Inferior parietal cortex (tissue), 1 donor: ENCODE measurements around the gene DMXL1.
"Not testable (repeated sequence)": the region's sequence is repeated elsewhere in the genome, so short reads cannot be mapped to it uniquely, and the experiment has no call there.

Source experiments
- DNase-seq: peaks from one replicate; pipeline ENCODE4 v3.0.0-alpha.2; 2016; ENCODE audit errors: extremely low spot score

The DMXL1 gene

DNA sequence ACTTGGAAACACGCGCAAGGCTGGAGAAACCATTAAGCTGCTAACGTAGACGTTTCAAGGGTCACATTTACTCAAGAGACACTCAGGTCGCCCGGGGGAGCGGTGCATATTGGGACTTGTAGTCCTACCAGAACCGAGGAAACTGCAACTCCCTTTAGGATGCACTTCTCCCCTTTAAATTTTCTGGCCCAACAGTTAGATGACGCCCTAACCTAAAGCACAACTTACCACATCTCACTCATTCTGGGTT, 384 bp upstream of the DMXL1 start:
- no peak for DNase-seq

DNA sequence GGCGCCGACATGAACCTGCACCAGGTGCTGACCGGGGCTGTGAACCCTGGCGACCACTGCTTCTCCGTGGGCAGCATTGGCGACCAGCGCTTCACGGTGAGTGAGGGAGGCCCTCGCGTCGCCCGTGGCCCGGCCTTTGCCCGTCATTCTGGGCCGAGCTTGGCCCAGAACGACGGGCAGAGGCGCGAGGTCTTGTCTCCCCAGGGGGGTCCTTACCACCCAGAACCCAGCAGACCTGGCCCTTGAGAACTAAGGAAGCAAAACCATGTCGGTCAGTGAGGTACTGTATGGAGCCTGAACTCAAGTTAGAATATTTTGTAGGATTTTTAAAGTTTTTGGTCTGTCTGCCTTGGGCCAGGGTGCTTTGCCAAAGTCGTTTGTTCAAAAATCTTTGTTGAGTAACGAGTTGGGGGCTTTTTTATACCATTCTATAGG, 691 bp downstream of the DMXL1 start:
- no peak for DNase-seq

DNA sequence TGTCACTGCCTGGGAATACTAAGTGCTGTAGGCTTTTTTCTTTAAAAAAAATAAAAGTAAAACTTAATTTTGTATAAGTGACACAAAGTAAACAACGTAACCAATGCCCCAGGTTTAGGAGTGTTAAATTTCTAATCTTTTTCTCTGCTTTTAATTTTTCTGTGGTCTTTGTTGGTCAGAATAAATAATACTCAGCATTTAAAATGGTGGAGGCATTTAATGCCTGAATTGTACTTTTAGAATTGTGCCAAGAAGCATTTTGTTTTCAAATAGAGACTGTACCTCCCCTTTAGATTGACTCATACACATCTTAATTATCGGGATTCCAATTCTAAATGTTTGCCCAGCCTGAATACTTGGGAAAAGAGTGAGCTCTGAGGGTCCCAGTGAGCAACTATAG, 1.6 kb downstream of the DMXL1 start:
- DNase-seq = no peak

DNA sequence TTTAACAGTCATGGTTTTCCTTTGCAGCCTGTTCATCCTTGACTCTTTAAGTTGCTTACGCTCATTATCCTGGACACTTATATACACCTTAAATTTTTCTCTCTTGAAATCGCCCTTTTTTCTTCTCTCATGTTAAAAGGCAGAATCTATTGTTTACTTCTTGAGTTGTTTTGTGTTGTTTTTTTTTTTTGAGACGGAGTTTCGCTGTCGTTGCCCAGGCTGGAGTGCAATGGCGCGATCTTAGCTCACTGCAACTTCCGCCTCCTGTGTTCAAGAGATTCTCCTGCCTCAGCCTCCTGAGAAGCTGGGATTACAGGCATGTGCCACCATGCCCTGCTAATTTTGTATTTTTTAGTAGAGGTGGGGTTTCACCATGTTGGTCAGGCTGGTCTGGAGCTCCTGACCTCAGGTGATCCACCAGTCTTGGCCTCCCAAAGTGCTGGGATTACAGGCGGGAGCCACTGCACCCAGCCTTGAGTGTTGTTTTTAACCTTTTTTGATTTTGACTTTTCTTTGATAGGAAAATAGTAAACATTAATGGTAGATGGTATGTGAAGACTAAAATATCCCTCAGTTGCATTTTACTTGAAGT, 3.0 kb downstream of the DMXL1 start:
- not testable (repeated sequence) for DNase-seq

DNA sequence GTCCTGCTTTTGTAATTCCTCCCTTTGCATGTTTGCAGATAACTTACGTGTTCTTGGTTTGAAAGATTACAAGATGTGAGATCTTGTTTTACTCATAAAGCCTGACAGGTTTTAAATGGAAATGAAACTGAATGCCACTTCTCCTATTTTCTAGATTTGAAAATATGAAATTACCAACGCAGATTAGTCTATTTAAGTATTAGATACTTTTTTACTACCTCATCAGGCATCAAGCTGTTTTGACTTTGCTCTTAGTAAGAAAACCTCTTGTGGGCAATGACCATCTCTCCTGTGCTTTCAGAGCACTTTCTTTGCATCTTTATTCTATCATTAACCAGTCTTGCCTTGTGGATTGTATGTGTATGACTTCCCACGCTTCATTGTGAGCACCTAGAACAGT, 3.5 kb downstream of the DMXL1 start:
- DNase-seq = no peak

DNA sequence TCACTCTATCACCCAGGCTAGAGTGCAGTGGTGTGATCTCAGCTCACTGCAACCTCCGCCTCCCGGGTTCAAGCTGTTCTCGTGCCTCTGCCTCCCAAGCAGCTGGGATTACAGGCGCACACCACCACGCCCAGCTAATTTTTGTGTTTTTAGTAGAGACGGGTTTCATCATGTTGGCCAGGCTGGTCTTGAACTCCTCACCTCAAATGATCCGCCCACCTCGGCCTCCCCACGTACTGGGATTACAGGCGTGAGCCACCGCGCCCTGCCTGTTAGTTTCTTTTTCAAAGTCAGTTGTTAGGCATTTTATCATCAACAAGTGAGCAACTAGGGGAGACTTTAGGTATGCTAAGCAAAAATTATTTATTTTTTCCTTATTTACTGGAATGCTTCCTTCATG, 4.4 kb downstream of the DMXL1 start:
- DNase-seq = not testable (repeated sequence)

DNA sequence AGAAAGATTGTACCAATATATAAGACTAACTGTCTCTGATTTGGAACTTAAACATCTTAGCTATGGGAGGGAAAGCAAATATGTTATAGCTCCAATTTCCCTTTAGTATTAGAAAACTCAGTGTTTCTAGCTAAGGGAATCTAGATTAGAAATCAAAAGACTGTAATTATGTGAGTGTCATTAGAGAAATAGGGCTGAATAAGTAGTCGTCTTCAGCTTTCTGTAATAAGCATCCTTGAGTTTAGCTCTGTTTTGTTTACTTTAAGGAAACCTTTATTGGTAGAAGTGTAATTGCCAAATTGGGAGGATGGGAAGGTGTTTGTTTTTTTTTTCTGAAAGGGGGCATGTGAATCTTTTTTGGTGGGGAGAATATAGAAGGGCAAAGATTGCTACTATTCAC, 5.2 kb downstream of the DMXL1 start:
- no peak for DNase-seq

DNA sequence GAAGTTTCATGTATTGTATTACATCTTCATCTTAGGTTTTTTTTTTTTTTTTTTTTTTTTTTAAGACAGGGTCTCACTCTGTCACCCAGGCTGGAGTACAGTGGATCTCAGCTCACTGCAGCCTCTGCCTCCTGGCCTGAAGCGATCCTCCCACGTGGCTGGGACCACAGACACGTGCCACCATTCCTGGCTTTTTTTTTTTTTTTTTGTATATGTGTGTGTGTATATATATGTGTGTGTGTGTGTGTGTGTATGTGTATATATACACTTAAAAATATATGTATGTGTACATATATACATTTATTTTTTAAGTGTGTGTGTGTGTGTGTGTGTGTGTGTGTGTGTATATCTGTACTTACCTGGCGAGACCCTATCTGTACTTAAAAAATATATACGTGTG, 6.6 kb downstream of the DMXL1 start:
- DNase-seq = no peak

DNA sequence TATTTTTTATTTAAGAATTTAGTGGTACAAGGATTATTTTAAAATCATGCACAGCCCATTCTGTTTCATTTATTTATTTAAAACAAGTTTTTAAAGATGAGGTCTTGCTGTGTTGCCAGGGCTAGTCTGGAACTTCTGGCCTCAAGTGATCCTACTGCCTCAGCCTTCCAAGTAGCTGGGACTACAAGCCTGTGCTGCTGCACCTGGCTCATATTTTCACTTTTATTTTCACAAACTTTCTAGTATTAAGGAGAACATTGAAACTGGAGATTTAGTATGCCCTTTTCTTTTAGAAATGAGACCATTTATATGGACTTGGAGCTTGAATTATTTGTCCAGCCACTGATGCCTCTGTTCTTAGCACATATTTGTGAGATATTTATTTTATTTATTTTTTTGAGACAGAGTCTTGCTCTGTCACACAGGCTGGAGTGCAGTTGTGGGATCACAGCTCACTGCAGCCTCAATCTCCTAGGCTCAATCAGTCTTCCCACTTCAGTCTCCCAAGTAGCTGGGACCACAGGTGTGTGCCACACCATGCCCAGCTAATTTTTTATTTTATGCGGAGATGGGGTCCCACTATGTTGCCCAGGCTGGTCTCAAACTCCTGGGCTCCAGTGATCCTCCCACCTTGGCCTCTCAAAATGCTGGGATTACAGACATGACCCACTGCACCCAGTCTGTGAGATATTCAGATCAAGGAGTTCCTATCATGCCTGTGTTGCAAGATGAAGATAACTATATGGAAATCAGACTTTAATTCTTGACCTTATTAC, 7.4 kb downstream of the DMXL1 start:
- no peak for DNase-seq

DNA sequence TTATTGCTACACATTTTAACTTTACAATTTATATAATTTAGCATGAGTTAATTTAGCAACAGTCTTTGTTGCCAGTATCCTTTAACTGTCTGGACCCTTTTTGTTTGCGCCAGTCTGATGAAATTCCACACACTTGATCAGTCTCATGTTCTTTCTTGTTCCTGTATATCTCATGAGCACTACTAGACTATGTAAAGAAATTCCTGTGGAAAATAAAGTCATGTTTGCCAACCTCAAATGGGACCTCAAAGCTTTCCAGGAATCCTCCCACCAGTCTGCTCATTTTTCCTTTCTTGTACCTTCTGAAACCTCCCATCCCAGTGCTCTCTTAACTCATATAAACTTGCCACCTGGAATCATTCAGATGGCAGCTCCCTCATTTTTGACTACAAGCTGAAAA, 8.0 kb downstream of the DMXL1 start:
- no peak for DNase-seq

DNA sequence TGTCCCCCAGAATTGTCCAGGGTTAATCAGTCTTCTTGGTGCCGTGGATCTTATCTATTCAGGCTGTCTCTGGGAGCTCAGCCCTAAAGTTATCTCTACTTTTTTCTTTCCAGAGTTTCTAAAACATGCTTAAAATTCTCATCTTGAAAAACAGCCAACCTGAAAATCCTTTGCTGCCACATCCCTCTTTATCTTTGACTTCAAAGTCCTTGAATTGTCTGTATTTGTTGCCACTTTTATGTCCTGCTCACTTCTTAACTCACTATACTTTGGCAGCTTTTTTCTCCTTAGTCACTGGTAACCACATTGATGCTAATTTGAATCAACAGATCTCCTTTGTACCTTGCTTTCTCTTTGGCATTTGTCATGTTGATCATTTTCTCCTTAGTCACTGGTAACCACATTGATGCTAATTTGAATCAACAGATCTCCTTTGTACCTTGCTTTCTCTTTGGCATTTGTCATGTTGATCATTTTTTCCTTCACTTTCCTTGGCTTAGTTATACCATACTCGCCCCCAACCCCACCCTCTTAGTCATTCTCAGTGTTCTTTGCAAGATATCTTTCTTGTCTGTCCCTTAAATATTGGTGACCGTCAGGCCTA, 8.5 kb downstream of the DMXL1 start:
- no peak for DNase-seq

DNA sequence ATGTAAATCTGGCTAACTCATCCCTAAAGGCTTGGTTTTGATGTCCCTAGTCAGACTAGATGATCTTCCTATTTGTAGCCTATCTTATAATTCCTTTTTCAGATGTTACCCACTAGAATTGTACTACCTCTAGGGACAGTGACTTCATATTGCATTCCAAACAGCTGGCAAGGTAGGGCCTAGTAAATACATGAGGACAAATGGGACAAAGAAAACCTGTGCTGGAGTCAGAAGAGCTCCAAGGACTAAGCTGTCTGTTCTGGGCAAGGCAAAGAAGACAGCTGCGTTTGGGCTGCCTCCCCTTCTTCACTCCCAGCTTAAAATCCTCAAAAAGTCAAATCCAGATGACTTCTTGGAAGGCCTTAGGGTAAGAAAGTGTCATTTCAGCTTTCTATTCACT, 10.0 kb downstream of the DMXL1 start:
- DNase-seq = no peak

DNA sequence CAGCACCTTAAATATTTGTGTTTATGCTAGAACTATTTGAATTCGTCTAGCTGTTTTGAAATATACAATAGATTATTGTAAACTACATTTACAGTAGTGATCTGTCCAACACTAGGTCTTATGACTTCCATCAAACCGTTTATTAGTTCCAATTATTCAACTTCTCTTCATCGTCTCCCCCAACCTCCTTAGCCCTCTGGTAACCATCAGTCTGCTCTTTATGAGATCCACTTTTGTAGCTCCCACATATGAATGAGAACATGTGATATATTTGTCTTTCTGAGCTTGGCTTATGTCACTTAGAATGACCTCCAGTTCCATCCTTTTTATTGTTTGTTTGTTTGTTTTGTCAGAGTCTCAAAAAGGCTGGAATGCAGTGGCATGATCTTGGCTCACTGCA, 11.8 kb downstream of the DMXL1 start:
- DNase-seq = no peak

DNA sequence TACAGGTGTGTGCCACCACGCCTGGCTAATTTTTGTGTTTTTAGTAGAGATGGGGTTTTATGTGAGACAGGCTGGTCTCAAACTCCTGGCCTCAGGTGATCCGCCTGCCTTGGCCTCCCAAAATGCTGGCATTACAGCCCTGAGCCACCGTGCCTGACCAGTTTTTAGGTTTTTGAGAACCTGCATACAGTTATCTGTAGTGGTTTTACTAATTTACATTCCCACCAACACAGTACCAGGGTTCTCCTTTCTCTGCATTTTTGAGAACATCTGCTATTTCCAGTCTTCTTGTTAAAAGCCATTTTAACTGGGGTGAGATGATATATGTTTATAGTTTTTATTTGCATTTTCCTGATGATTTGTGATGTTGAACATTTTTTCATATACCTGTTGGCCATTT, 12.8 kb downstream of the DMXL1 start:
- DNase-seq = no peak

DNA sequence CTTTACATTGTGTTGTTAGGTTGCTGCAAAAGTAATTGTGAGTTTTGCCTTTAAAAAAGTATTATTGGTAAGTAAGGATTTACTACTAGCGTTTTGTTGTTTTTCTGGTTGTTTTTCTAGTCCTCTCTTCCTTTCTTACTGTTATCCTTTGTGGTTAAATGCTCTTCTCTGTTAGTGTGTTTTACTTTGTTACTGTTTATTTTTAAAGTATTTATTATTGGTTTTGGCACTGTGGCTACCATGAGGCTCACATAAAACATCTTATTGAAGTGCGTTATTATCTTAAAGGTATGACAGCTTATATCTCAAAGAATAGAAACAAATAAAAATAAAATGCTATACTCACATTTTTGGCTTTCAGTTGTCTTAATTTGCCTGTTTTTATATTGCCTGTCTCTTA, 17.6 kb downstream of the DMXL1 start:
- no peak for DNase-seq

DNA sequence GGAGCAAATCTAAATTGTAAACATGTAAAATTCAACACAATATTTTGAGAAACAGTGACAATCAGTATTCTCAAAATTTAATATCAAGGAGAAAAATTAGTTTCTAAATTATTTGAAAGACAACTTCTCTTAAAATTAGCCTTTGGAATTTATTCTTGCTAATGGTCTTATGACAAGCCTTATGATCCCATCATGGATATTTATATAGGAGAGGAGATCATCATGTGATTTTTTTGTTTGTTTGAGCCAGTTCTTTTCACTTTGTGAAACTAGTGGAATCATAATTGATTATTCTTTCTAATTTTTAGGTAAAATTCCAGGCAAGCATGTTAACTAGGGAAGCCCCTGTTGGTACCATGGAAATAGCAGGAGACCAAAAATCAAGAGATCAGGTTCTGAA, 24.7 kb downstream of the DMXL1 start:
- DNase-seq = no peak

DNA sequence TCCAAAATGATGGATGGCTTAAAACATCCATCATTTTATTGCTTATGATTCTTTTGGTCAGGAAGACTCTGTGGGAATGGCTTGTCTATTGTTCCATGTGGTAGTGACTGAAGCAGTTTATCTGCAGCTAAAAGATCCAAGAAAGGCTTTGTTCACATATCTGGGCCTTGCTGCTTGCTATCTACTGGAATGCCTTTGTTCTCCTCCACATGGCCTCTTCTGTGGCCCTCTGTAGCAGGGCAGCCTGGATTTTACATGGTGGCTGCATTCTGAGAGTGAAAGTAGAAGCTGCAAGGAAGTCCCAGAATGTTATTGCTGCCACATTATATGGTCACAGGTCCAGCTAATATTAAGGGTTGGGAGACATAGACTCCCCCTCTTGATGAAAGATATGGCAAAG, 35.1 kb downstream of the DMXL1 start:
- DNase-seq = peak; percentile 17

DNA sequence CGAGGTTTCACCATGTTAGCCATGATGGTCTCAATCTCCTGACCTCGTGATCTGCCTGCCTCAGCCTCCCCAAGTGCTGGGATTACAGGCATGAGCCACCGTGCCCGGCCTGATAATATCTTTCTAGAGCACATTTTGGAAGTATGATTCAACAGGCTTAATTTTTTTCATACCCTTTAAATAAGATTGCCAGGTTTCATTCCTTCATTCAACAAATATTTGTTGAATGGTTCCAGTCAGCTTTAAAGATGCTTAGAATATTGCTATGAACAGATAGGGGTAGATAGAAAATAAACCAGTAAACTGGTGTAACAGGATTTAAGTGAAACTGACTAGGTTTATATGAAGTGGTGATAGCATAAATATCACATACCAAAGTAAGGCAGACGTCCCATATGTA, 41.3 kb downstream of the DMXL1 start:
- DNase-seq = no peak

DNA sequence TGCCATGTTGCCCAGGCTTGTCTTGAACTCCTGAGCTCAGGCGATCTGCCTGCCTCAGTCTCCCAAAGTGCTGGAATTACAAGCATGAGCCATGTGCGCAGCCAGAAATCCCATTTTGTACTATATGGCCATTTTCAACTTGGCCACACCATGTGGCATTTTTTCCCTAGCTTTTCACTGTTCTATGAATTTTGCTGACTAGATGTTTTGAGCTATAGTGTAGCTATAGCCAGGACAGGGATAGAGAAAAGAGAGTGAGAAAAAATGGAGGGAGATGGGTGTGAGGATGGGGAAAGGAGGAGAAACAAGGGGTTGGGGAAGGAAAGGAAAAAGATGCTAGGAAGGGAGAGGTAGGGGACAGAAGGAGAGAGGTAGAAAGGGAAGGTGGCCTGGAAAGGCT, 46.4 kb downstream of the DMXL1 start:
- DNase-seq = no peak

DNA sequence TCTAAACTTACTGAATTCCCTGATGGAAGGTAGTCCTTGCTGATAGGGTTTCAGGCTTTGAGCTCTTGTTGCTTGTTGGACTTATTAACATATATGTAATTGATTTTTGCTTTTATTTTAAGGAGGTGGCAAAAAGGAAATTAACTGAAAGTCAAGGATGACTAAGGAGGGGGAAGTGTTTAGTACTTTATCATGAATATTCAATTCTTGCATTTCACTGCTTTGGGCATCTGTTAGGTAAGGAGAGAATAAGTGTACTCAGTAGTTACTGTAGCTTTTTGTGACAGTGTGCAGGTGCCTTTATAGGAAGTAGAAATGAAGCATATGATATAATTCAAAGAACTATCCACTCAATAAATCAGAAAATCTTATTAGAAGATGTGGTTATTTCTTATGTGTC, 47.1 kb downstream of the DMXL1 start:
- no peak for DNase-seq

DNA sequence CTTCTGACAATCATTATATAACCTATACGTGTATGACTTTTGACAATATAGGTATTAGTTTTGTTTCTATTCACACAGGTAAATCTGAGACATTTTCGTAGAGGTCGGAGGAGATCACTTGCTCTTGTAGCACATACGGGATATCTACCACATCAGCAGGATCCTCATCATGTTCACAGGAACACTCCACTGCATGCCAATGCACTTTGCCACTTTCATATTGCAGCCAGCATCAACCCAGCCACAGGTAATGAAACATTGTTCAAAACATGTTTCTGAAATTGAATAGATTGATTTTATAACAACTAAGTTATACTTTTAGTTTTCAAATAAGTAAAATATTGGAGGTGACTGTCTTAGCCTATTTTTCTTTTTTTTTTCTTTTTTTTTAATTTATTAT, 50.0 kb downstream of the DMXL1 start:
- no peak for DNase-seq

DNA sequence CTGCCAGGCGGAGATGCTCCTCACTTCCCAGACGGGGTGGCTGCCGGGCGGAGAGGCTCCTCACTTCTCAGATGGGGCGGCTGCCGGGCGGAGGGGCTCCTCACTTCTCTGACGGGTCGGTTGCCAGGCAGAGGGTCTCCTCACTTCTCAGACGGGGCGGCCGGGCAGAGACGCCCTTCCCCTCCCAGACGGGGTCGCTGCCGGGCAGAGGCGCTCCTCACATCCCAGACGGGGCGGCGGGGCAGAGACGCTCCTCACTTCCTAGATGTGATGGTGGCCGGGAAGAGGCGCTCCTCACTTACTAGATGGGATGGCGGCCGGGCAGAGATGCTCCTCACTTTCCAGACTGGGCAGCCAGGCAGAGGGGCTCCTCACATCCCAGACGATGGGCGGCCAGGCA, 51.6 kb downstream of the DMXL1 start:
- not testable (repeated sequence) for DNase-seq

DNA sequence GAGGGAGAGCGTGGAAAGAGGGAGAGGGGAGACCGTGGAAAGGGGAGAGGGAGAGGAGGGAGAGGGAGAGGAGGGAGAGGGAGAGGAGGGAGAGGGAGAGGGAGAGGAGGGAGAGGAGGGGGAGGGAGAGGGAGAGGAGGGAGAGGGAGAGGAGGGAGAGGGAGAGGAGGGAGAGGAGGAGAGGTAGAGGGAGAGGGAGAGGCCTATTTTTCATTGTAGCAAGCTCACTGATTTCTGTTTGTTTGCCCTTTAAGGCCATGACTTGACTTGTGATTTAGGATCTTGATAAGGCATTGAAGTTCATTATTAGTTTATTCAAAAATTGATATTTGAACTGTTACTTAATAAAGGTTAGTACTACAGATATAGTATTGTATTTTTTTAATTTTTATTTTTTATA, 52.4 kb downstream of the DMXL1 start:
- DNase-seq = no peak

DNA sequence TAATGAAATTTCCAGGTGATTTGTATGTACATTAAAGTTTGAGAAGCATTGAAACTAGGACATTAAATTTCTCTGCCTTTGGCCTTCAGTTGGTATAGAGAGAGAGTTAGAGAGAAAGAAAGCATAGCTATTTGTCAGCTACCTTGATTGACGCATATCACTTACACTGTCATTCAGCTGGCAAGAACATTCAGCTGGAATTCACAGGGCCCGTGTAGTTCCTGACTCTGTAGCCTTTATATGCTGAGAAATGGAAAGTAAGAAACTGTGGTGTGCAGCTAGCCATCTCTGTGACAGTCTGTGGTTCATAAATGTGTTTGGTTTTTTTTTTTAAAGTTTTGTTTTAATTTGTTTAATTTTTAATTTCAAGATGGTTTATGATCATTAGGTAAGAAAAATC, 58.9 kb downstream of the DMXL1 start:
- DNase-seq = no peak
